H1 (cell line): ENCODE results near the gene GMPR. TPM values are rescaled to one million over a fixed set of nuclear protein-coding genes. Genes with fewer than 3 reads are reported as not detected.

Experiments used
- CTCF ChIA-PET: fragments of 300-600 bp; sonication (Branson Sonifier 250); formaldehyde crosslinking; loops from one replicate; lab custom pipeline; 2021; ENCODE audit not compliant: partially characterized antibody; lab: Charles Lee
- POLR2A ChIA-PET: fragments of 300-600 bp; sonication (Branson Sonifier 250); formaldehyde crosslinking; loops from one replicate; lab custom pipeline; 2021; ENCODE audit warnings: inconsistent platforms; ENCODE audit not compliant: partially characterized antibody; lab: Charles Lee
- DNase-seq, 2 experiments: peaks; one replicate each; pipeline versions ENCODE4 v3.0.0 to v3.0.0-alpha.2; 2010 to 2022; ENCODE audit warnings: low spot score in 2 of 2, low read depth in 1 of 2, mixed read lengths in 1 of 2
- FAIRE-seq: peaks from 2 replicates; lab custom pipeline; 2011; peaks lifted over from hg19 to GRCh38; lab: Jason Lieb, UNC
- H2AFZ ChIP-seq: 2 replicates; pipeline ENCODE4 v1.8.1; 2012; ENCODE audit warnings: low read length, inconsistent platforms
- H2AK5ac ChIP-seq: 2 replicates; pipeline ENCODE4 v1.6.1; 2013; ENCODE audit warnings: low read depth, low read length
- H2BK120ac ChIP-seq: replicated peaks from 2 replicates; pipeline ENCODE3; 2013; ENCODE audit warnings: low read depth, low read length, inconsistent platforms
- H2BK12ac ChIP-seq: 2 replicates; pipeline ENCODE4 v1.6.1; 2013; ENCODE audit warnings: low read depth, low read length
- H2BK15ac ChIP-seq: 2 replicates; pipeline ENCODE4 v1.6.1; 2013; ENCODE audit warnings: low read length
- H2BK20ac ChIP-seq: 2 replicates; pipeline ENCODE4 v1.6.1; 2013; ENCODE audit warnings: low read length
- H2BK5ac ChIP-seq: 2 replicates; pipeline ENCODE4 v1.6.1; 2013; ENCODE audit warnings: low read depth, low read length
- H3K14ac ChIP-seq: 2 replicates; pipeline ENCODE4 v1.6.1; 2013; ENCODE audit warnings: inconsistent platforms; ENCODE audit not compliant: insufficient read length
- H3K18ac ChIP-seq: 2 replicates; pipeline ENCODE4 v1.6.1; 2013; ENCODE audit warnings: low read length; ENCODE audit errors: extremely low read depth
- H3K23ac ChIP-seq: 2 replicates; pipeline ENCODE4 v1.6.1; 2013; ENCODE audit warnings: inconsistent platforms; ENCODE audit not compliant: insufficient read length
- H3K23me2 ChIP-seq: 2 replicates; pipeline ENCODE4 v1.6.1; 2013; ENCODE audit warnings: low read depth, low read length
- H3K27ac ChIP-seq: 2 replicates; pipeline ENCODE4 v1.6.1; 2011; ENCODE audit warnings: low read depth, low read length, inconsistent platforms
- H3K27me3 ChIP-seq, 4 experiments: replicated peaks in 1 of 4; 1 replicate in 1 of 4; 2 replicates in 3 of 4; pipeline versions ENCODE4 v1.6.1 to v1.8.1; 2011 to 2013; ENCODE audit warnings: low read length in 3 of 4, mild to moderate bottlenecking in 3 of 4, inconsistent platforms in 2 of 4, mixed read lengths in 2 of 4, moderate library complexity in 1 of 4; ENCODE audit not compliant: control insufficient read depth in 3 of 4, insufficient read depth in 3 of 4; ENCODE audit errors: extremely low read depth in 1 of 4
- H3K36me3 ChIP-seq, 4 experiments: 2 replicates each; pipeline versions ENCODE4 v1.6.1 to v1.8.1; 2011 to 2013; ENCODE audit warnings: mild to moderate bottlenecking in 4 of 4, low read length in 3 of 4, moderate library complexity in 2 of 4, control low read depth in 1 of 4, inconsistent platforms in 1 of 4; ENCODE audit not compliant: insufficient read depth in 4 of 4, control insufficient read depth in 2 of 4
- H3K4ac ChIP-seq: replicated peaks from 2 replicates; pipeline ENCODE3; 2013; ENCODE audit warnings: low read length, low read depth, mixed read lengths, inconsistent platforms; ENCODE audit not compliant: insufficient read length
- H3K4me1 ChIP-seq, 4 experiments: replicated peaks in 1 of 4; 1 replicate in 1 of 4; 2 replicates in 3 of 4; pipeline versions ENCODE4 v1.6.1 to v1.8.1; 2011 to 2013; ENCODE audit warnings: low read length in 3 of 4, inconsistent platforms in 2 of 4, mixed read lengths in 1 of 4; ENCODE audit not compliant: insufficient read depth in 4 of 4, control insufficient read depth in 3 of 4
- H3K4me2 ChIP-seq, 2 experiments: 2 replicates each; pipeline versions ENCODE4 v1.6.1 to v1.8.1; 2011 to 2013; ENCODE audit warnings: low read depth in 2 of 2, low read length in 2 of 2, control low read depth in 1 of 2, inconsistent platforms in 1 of 2, mild to moderate bottlenecking in 1 of 2; ENCODE audit not compliant: insufficient read depth in 1 of 2
- H3K4me3 ChIP-seq, 4 experiments: fragments of 200-600, 300-600 bp in 1 of 4; sonication (generic), shearing (Covaris generic), sonication (Bioruptor Twin) in 1 of 4; 2 replicates each; pipeline versions ENCODE4 v1.5.1 to v1.8.1; 2011 to 2016; ENCODE audit warnings: low read length in 4 of 4, low read depth in 3 of 4, control low read depth in 2 of 4, inconsistent platforms in 2 of 4, mild to moderate bottlenecking in 2 of 4, mixed read lengths in 1 of 4, moderate library complexity in 1 of 4; ENCODE audit not compliant: insufficient read depth in 2 of 4; ENCODE audit errors: extremely low read depth in 1 of 4
- H3K56ac ChIP-seq: replicated peaks from 2 replicates; pipeline ENCODE3; 2013; ENCODE audit warnings: low read depth, mild to moderate bottlenecking, mixed read lengths, low read length, inconsistent platforms; ENCODE audit not compliant: insufficient read length
- H3K79me1 ChIP-seq: 2 replicates; pipeline ENCODE4 v1.6.1; 2013; ENCODE audit warnings: low read depth, low read length, control low read depth
- H3K79me2 ChIP-seq, 2 experiments: 2 replicates each; pipeline versions ENCODE4 v1.6.1 to v1.8.1; 2012 to 2013; ENCODE audit warnings: low read length in 2 of 2, mild to moderate bottlenecking in 2 of 2, inconsistent platforms in 1 of 2; ENCODE audit not compliant: insufficient read depth in 2 of 2, control insufficient read depth in 1 of 2
- H3K9ac ChIP-seq, 4 experiments: replicated peaks in 1 of 4; 1 replicate in 1 of 4; 2 replicates in 3 of 4; pipeline versions ENCODE4 v1.6.1 to v1.8.1; 2011 to 2013; ENCODE audit warnings: low read depth in 3 of 4, low read length in 3 of 4, control low read depth in 2 of 4, mild to moderate bottlenecking in 2 of 4, moderate library complexity in 2 of 4, inconsistent platforms in 1 of 4; ENCODE audit errors: extremely low read depth in 1 of 4
- H3K9me3 ChIP-seq, 2 experiments: 2 replicates each; pipeline versions ENCODE4 v1.6.1 to v1.8.1; 2012 to 2013; ENCODE audit warnings: mild to moderate bottlenecking in 2 of 2, moderate library complexity in 2 of 2, control low read depth in 1 of 2, inconsistent platforms in 1 of 2, low read depth in 1 of 2, low read length in 1 of 2, mixed read lengths in 1 of 2; ENCODE audit not compliant: insufficient read depth in 2 of 2
- H4K20me1 ChIP-seq, 2 experiments: replicated peaks in 1 of 2; 2 replicates each; pipeline versions ENCODE3 to v1.8.1; 2011 to 2013; ENCODE audit warnings: inconsistent platforms in 2 of 2, low read length in 2 of 2, mild to moderate bottlenecking in 1 of 2; ENCODE audit not compliant: insufficient read depth in 2 of 2, control insufficient read depth in 1 of 2
- H4K5ac ChIP-seq: 2 replicates; pipeline ENCODE4 v1.6.1; 2013; ENCODE audit warnings: low read length, low read depth, mixed read lengths, inconsistent platforms; ENCODE audit not compliant: insufficient read length
- H4K8ac ChIP-seq: 2 replicates; pipeline ENCODE4 v1.8.0; 2013; ENCODE audit warnings: mild to moderate bottlenecking, moderate library complexity, low read length, inconsistent platforms; ENCODE audit not compliant: insufficient read depth; ENCODE audit errors: extremely low read depth
- H4K91ac ChIP-seq: replicated peaks from 2 replicates; pipeline ENCODE3; 2013; ENCODE audit warnings: low read length, mixed read lengths, inconsistent platforms; ENCODE audit not compliant: insufficient read length
- ASH2L ChIP-seq: fragments of 200-600, 300-600 bp; sonication (generic); IDR thresholded peaks from one replicate; pipeline ENCODE4 v1.7.1; 2017; ENCODE audit warnings: low read length
- BACH1 ChIP-seq: IDR thresholded peaks from 2 replicates; pipeline ENCODE4 v1.6.1; 2012; ENCODE audit warnings: low read length, improper control_type of control experiment
- CHD2 ChIP-seq: IDR thresholded peaks from 2 replicates; pipeline ENCODE4 v1.6.1; 2012; ENCODE audit warnings: low read length, improper control_type of control experiment
- CTCF ChIP-seq, 3 experiments: IDR thresholded peaks; 1 replicate in 2 of 3; 2 replicates in 1 of 3; pipeline versions ENCODE4 v1.5.1 to v1.6.1; 2011; ENCODE audit warnings: low read length in 3 of 3, mild to moderate bottlenecking in 3 of 3, inconsistent platforms in 2 of 3, low read depth in 1 of 3, moderate library complexity in 1 of 3; ENCODE audit not compliant: insufficient read depth in 1 of 3; ENCODE audit errors: control extremely low read depth in 1 of 3
- EZH2 ChIP-seq: fragments of 200-600 bp; sonication (generic); IDR thresholded peaks from 2 replicates; pipeline ENCODE4 v1.7.1; 2012; ENCODE audit warnings: low read depth, mild to moderate bottlenecking, moderate library complexity, low read length, inconsistent platforms; ENCODE audit not compliant: severe bottlenecking
- HDAC2 ChIP-seq, 2 experiments: fragments of 300-600 bp in 1 of 2; sonication (generic) in 1 of 2; IDR thresholded peaks; 2 replicates each; pipeline ENCODE4 v1.6.1; 2011 to 2012; ENCODE audit warnings: low read depth in 2 of 2, low read length in 2 of 2, mild to moderate bottlenecking in 2 of 2, moderate library complexity in 2 of 2, borderline replicate concordance in 1 of 2, inconsistent platforms in 1 of 2
- SIN3A ChIP-seq, 2 experiments: IDR thresholded peaks in 1 of 2; conservative IDR thresholded peaks in 1 of 2; 2 replicates each; pipeline ENCODE4 v1.6.1; 2011 to 2012; ENCODE audit warnings: low read length in 2 of 2, improper control_type of control experiment in 1 of 2, low read depth in 1 of 2, mild to moderate bottlenecking in 1 of 2
- SIRT6 ChIP-seq: IDR thresholded peaks from one replicate; pipeline ENCODE4 v1.7.1; 2012; ENCODE audit warnings: low read length, inconsistent platforms
- SP4 ChIP-seq: IDR thresholded peaks from 2 replicates; pipeline ENCODE4 v1.6.1; 2012; ENCODE audit warnings: low read length, inconsistent platforms
- TCF12 ChIP-seq: IDR thresholded peaks from 2 replicates; pipeline ENCODE4 v1.6.1; 2011; ENCODE audit warnings: low read depth, mild to moderate bottlenecking, low read length
- TEAD4 ChIP-seq: IDR thresholded peaks from 2 replicates; pipeline ENCODE4 v1.6.1; 2012; ENCODE audit warnings: low read depth, low read length, inconsistent platforms, mixed read lengths
- WGBS, 2 experiments: shearing (Covaris generic) in 1 of 2; methylation state at CpG; one replicate each; pipeline versions ENCODE4 v1.1.6 to v1.1.7; 2013 to 2015; ENCODE audit warnings: low lambda C conversion rate in 2 of 2, mixed read lengths in 2 of 2, inconsistent platforms in 1 of 2, low coverage in 1 of 2, missing lambda C conversion rate in 1 of 2; ENCODE audit not compliant: insufficient replicate concordance in 2 of 2, insufficient coverage in 1 of 2, insufficient read length in 1 of 2; ENCODE audit errors: extremely low coverage in 1 of 2, missing lambda C conversion rate in 1 of 2; 5-methylcytosine and 5-hydroxymethylcytosine counted together
- polyA plus RNA-seq, 7 experiments: library from polyadenylated mRNA; depleted of rRNA in 3 of 7; stranded (reverse) in 5 of 7; unstranded in 2 of 7; fragments of >200 nt in 5 of 7; fragments of 200-250 nt in 2 of 7; gene quantifications; 1 replicate in 5 of 7; 2 replicates in 1 of 7; 4 replicates in 1 of 7; pipeline versions ENCODE4 v1.2.1 to v1.2.3, GENCODE V29; 2011 to 2013; ENCODE audit warnings: missing spikeins in 2 of 7, mixed read lengths in 2 of 7
- total RNA-seq: library from RNA; stranded (reverse); fragmentation: NEBNext Ultra II Directional; extraction: Animal tissue kit (Norgen Biotek cat#: 25700); gene quantifications from 2 replicates; pipeline ENCODE4 v1.2.1, GENCODE V29; 2021

GMPR gene
- total and polyA plus RNA-seq, 2 of the 8 experiments (the other 6 are each of a cell fraction or from before 2014, with no cell fraction given), result 0.99 to 1.2 TPM

GRCh38 chr6:16244869-16245451 is 6.6 kb downstream of the GMPR start:
- Histone ChIP-seq H2BK15ac (no peak overlapping the region), H2BK12ac (no peak overlapping the region), H3K36me3 (no peaks in the 10 kb centered on the region; a peak in 1 of 8 replicates), H3K27ac (no peak overlapping the region), H3K79me1 (no peaks in the 10 kb centered on the region), H4K5ac (no peak overlapping the region), H3K18ac (no peak overlapping the region), H4K20me1 (no peaks in the 10 kb centered on the region), H3K14ac (no peak overlapping the region), H3K9me3 (no peaks in the 10 kb centered on the region), H4K8ac (no peak overlapping the region), H2AK5ac (no peak overlapping the region), H3K4me3 (no peak overlapping the region), H4K91ac (no peak overlapping the region), H3K23ac (no peak overlapping the region), H3K4ac (peak overlapping the region; percentile 41), H2BK20ac (no peak overlapping the region), H3K4me1 (peaks cover 0 to 7% (median 1%) of the 10 kb centered on the region in 4 experiments; a peak in 3 of 7 replicates), H2AFZ (peak overlapping the region; percentile 37; the same call in 1 of the 2 replicates), H3K79me2 (no peaks in the 10 kb centered on the region), H3K56ac (no peak overlapping the region), H3K4me2 (no peak overlapping the region), H3K27me3 (peaks cover 0 to 10% (median 5%) of the 10 kb centered on the region in 4 experiments; a peak in 3 of 7 replicates), H2BK120ac (no peak overlapping the region), H3K9ac (no peak overlapping the region), H2BK5ac (no peak overlapping the region), H3K23me2 (no peaks in the 10 kb centered on the region)
- FAIRE-seq (no peak), DNase-seq (no peak)
- POLR2A ChIA-PET, result interaction anchor here (0.9 kb wide), 1 partner anchor 113 kb away, joined by 3 read pairs; no protein-coding TSS in a partner anchor
- CTCF ChIA-PET, result interaction anchor here (0.6 to 9.0 kb wide), 2 partner anchors 31 to 137 kb away, joined by 4 to 57 read pairs; no protein-coding TSS in a partner anchor
- 69% methylated on average over 10 of the region's 10 CpGs; no CpG with 5 or more reads in 1 of the 2 experiments for WGBS, 2 experiments
- TF ChIP-seq SIRT6 (no peak), SP4 (no peak), BACH1 (no peak), TEAD4 (no peak), CTCF (IDR thresholded peaks at IDR 0.05; ENCODE audit: control extremely low read depth in 1 of 3, insufficient read depth in 1 of 3, low read depth in 1 of 3, low read length in 3 of 3) (no peak), EZH2 (no peak), TCF12 (no peak), ASH2L (no peak), HDAC2 (IDR thresholded peaks at IDR 0.05; ENCODE audit: borderline replicate concordance in 1 of 2, low read depth in 2 of 2, low read length in 2 of 2) (no peak), CHD2 (no peak), SIN3A (conservative IDR thresholded peaks at IDR 0.05 in 1 of 2, IDR thresholded peaks at IDR 0.05 in 1 of 2; ENCODE audit: low read depth in 1 of 2, low read length in 2 of 2) (no peak)
